Endothelial cell of umbilical vein (primary cell): Measurements from ENCODE around the gene SFMBT2. TPM values are rescaled to one million over a fixed set of nuclear protein-coding genes. Genes with fewer than 3 reads are reported as not detected.

Experiments used
- BruUV-seq: library from RNA; stranded (reverse); fragments of 400-500 nt; replicated peaks from 2 replicates; lab custom pipeline; 2021; lab: Mats Ljungman, UMichigan
- CTCF ChIA-PET: fragments of 300-600, 350-600 bp; sonication (Branson Sonifier 250); formaldehyde crosslinking; loops from one replicate; lab custom pipeline; 2021; ENCODE audit warnings: antibody characterized with exemption, inconsistent platforms; lab: Charles Lee
- POLR2A ChIA-PET: fragments of 300-600, 350-600 bp; sonication (Branson Sonifier 250); formaldehyde crosslinking; loops from one replicate; lab custom pipeline; 2021; ENCODE audit warnings: antibody characterized with exemption, inconsistent platforms; lab: Charles Lee
- DNase-seq: peaks from one replicate; pipeline ENCODE4 v3.0.0-alpha.2; 2011; ENCODE audit warnings: low read depth, low spot score
- FAIRE-seq: peaks from 2 replicates; lab custom pipeline; 2011; peaks lifted over from hg19 to GRCh38; lab: Jason Lieb, UNC
- H2AFZ ChIP-seq: 2 replicates; pipeline ENCODE4 v1.6.0; 2012; ENCODE audit warnings: low read depth, low read length, control low read depth, inconsistent platforms
- H3K27ac ChIP-seq: 2 replicates; pipeline ENCODE4 v1.5.1; 2011; ENCODE audit warnings: low read depth, mild to moderate bottlenecking, control low read depth, low read length, moderate library complexity; ENCODE audit not compliant: insufficient read depth
- H3K27me3 ChIP-seq, 2 experiments: 2 replicates each; pipeline versions ENCODE4 v1.6.0 to v1.6.1; 2011; ENCODE audit warnings: low read length in 2 of 2, mixed read lengths in 1 of 2; ENCODE audit not compliant: control insufficient read depth in 2 of 2, insufficient read depth in 2 of 2
- H3K36me3 ChIP-seq, 2 experiments: 2 replicates in 1 of 2; 3 replicates in 1 of 2; pipeline ENCODE4 v1.5.1; 2011; ENCODE audit warnings: low read length in 2 of 2, mild to moderate bottlenecking in 1 of 2, moderate library complexity in 1 of 2; ENCODE audit not compliant: control insufficient read depth in 2 of 2, insufficient read depth in 2 of 2; ENCODE audit errors: extremely low read depth in 1 of 2
- H3K4me1 ChIP-seq: 3 replicates; pipeline ENCODE4 v1.5.1; 2011; ENCODE audit warnings: mild to moderate bottlenecking, low read length; ENCODE audit not compliant: control insufficient read depth, insufficient read depth; ENCODE audit errors: extremely low read depth
- H3K4me2 ChIP-seq: 2 replicates; pipeline ENCODE4 v1.6.1; 2011; ENCODE audit warnings: low read length, control low read depth, mixed read lengths; ENCODE audit not compliant: insufficient read depth
- H3K4me3 ChIP-seq, 3 experiments: fragments of 200-600 bp in 1 of 3; sonication (generic), shearing (Covaris generic) in 1 of 3; replicated peaks in 1 of 3; 2 replicates each; pipeline ENCODE4 v1.5.1; 2011 to 2016; ENCODE audit warnings: control low read depth in 3 of 3, low read length in 3 of 3, mild to moderate bottlenecking in 2 of 3, inconsistent platforms in 1 of 3, low read depth in 1 of 3, moderate library complexity in 1 of 3; ENCODE audit not compliant: insufficient read depth in 1 of 3
- H3K79me2 ChIP-seq: 2 replicates; pipeline ENCODE4 v1.6.0; 2012; ENCODE audit warnings: low read length, inconsistent platforms; ENCODE audit not compliant: control insufficient read depth, insufficient read depth
- H3K9ac ChIP-seq: replicated peaks from 2 replicates; pipeline ENCODE3; 2011; ENCODE audit warnings: low read length, control low read depth; ENCODE audit not compliant: insufficient read depth; ENCODE audit errors: extremely low read depth
- H3K9me1 ChIP-seq: replicated peaks from 3 replicates; pipeline ENCODE4 v1.6.0; 2011; ENCODE audit warnings: mild to moderate bottlenecking, low read length; ENCODE audit not compliant: control insufficient read depth, insufficient read depth; ENCODE audit errors: extremely low read depth
- H3K9me3 ChIP-seq: replicated peaks from 2 replicates; pipeline ENCODE4 v1.5.1; 2012; ENCODE audit warnings: low read length, inconsistent platforms; ENCODE audit not compliant: control insufficient read depth, insufficient read depth
- H4K20me1 ChIP-seq: replicated peaks from 2 replicates; pipeline ENCODE3; 2011; ENCODE audit warnings: mild to moderate bottlenecking, low read length; ENCODE audit not compliant: control insufficient read depth, insufficient read depth; ENCODE audit errors: extremely low read depth
- CTCF ChIP-seq, 2 donors: IDR thresholded peaks; 1 replicate in 1 of 2; 2 replicates in 1 of 2; pipeline ENCODE4 v1.5.1; 2011; ENCODE audit warnings: low read length in 2 of 2, mild to moderate bottlenecking in 2 of 2, moderate library complexity in 2 of 2, control low read depth in 1 of 2, inconsistent platforms in 1 of 2, low read depth in 1 of 2; ENCODE audit not compliant: insufficient read depth in 1 of 2; ENCODE audit errors: extremely low read depth in 1 of 2
- EZH2 ChIP-seq: IDR thresholded peaks from 2 replicates; pipeline ENCODE4 v1.6.1; 2012; ENCODE audit warnings: borderline replicate concordance, low read depth, mild to moderate bottlenecking, moderate library complexity, low read length, inconsistent platforms; ENCODE audit not compliant: severe bottlenecking
- FOS ChIP-seq: IDR thresholded peaks from 2 replicates; pipeline ENCODE4 v1.6.1; 2011; ENCODE audit warnings: mild to moderate bottlenecking, low read length, moderate library complexity, borderline replicate concordance; ENCODE audit not compliant: insufficient read depth
- GATA2 ChIP-seq: IDR thresholded peaks from 2 replicates; pipeline ENCODE4 v1.7.0; 2011; ENCODE audit warnings: low read depth, mild to moderate bottlenecking, moderate library complexity, mixed read lengths, low read length; ENCODE audit not compliant: insufficient read length, insufficient read depth
- JUN ChIP-seq: IDR thresholded peaks from 2 replicates; pipeline ENCODE4 v1.6.1; 2011; ENCODE audit warnings: borderline replicate concordance, low read depth; ENCODE audit not compliant: insufficient read length, insufficient read depth
- MAX ChIP-seq: IDR thresholded peaks from 2 replicates; pipeline ENCODE4 v1.6.1; 2011; ENCODE audit not compliant: insufficient read depth, insufficient read length
- MYC ChIP-seq: IDR thresholded peaks from one replicate; pipeline ENCODE4 v1.6.1; 2011; ENCODE audit warnings: mild to moderate bottlenecking, low read depth, low read length
- POLR2A ChIP-seq: IDR thresholded peaks from 2 replicates; pipeline ENCODE4 v1.6.1; 2012; ENCODE audit warnings: low read depth, mild to moderate bottlenecking, control low read depth, low read length
- POLR2AphosphoS5 ChIP-seq: IDR thresholded peaks from 2 replicates; pipeline ENCODE4 v1.6.1; 2012; ENCODE audit warnings: low read depth, mild to moderate bottlenecking, control low read depth, low read length, moderate library complexity; ENCODE audit not compliant: insufficient read depth
- dilution Hi-C: fragments of 300-500 bp; cut with MboI; formaldehyde crosslinking; loops from one replicate; pipeline ENCODE4 v1.15.0; 2019; ENCODE audit warnings: low sequenced_read_pairs; ENCODE audit not compliant: extremely low pct_ligation_motif_present
- intact Hi-C: fragments of 100-400 bp; cut with micrococcal nuclease; formaldehyde crosslinking; loops from one replicate; pipeline ENCODE4 v1.10.0; 2022
- polyA plus RNA-seq, 4 experiments: library from polyadenylated mRNA; depleted of rRNA in 3 of 4; stranded (reverse) in 3 of 4; unstranded in 1 of 4; fragments of >200 nt; gene quantifications; 2 replicates each; pipeline versions ENCODE4 v1.2.1 to v1.2.3, GENCODE V29; 2011 to 2012; ENCODE audit warnings: missing spikeins in 1 of 4
- total RNA-seq: library from RNA; stranded (reverse); gene quantifications from 2 replicates; pipeline ENCODE4 v1.2.3, GENCODE V29; 2021

The SFMBT2 gene
- total and polyA plus RNA-seq, 2 donors (not counting 3 experiments of a cell fraction or from before 2014, with no cell fraction given): 0.14 to 0.64 TPM

- Histone ChIP-seq H3K4me2 (no peak overlapping the region), H4K20me1 (no peaks in the 10 kb centered on the region), H3K9ac (no peak overlapping the region), H2AFZ (no peak overlapping the region), H3K27me3 (no peaks in the 10 kb centered on the region), H3K79me2 (no peaks in the 10 kb centered on the region), H3K4me3 (no peak overlapping the region), H3K9me1 (no peaks in the 10 kb centered on the region), H3K9me3 (no peaks in the 10 kb centered on the region), H3K4me1 (no peaks in the 10 kb centered on the region), H3K27ac (no peak overlapping the region), H3K36me3 (no peaks in the 10 kb centered on the region)
- FAIRE-seq (no peak), DNase-seq (no peak)
- POLR2A ChIA-PET: no interaction called here
- intact Hi-C loops: no loop called here
- dilution Hi-C loops: no loop called here
- CTCF ChIA-PET: no interaction called here
- TF ChIP-seq POLR2AphosphoS5: no peak
- no peak for TF ChIP-seq MYC
- TF ChIP-seq POLR2A: no peak
- no peak for TF ChIP-seq JUN
- TF ChIP-seq CTCF (IDR thresholded peaks at IDR 0.05; ENCODE audit: extremely low read depth in 1 of 2, insufficient read depth in 1 of 2, low read depth in 1 of 2, low read length in 2 of 2): no peak
- no peak for TF ChIP-seq GATA2
- TF ChIP-seq EZH2: no peak
- no peak for TF ChIP-seq MAX
- TF ChIP-seq FOS: no peak
- no TSS peak for BruUV-seq
These were observed 136.5 kb downstream of the SFMBT2 start for GRCh38 chr10:7274293-7274692.
